LoVo (cell line): ENCODE data around the gene CDK17.
"Not testable (repeated sequence)": the region's sequence is repeated elsewhere in the genome, so short reads cannot be mapped to it uniquely, and the experiment has no call there.

Experiments used
- DNase-seq: peaks from one replicate; pipeline ENCODE4 v3.0.0-alpha.2; 2016; ENCODE audit warnings: low spot score

Gene CDK17

DNA sequence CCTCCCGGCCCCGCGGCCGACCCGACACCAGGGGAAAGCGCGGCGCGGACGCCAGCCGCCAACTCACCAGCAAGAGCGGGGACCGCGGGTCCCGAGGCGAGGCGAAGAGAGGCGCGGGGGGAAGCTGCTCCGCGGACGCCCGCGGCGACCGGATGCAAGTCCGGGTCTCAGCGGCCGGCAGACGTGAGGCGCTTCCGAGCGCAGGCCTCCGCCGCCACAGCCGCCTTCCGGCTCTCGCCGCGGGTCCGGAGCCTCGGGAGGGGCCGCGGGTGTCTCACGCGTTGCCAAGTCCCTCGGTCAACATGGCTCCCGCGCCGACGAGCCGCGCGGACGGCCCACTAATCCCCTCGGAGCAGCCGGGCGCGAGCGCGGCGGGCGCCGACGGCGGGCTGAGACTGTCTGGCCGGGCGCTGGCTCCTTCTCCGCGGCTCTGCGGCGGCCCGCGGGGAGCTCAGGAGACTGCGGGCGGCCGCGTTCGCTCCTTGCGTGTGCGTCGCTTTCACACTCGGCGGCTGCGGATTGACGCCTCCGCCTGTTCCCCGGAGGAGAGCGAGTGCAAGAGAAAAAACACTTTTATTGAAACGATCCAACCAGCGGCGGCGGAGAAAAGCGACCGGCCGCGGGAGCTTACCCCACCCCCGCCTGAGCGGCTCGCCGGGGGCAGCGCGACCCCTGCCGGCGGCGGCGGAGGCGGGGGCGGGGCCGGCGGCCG lies at the start of gene CDK17:
CDK17 (minus strand) TSS at position 521 of the 712 bp plus-strand sequence. CDS start 65,603 bp downstream, outside the sequence.
- peak; percentile 89 for DNase-seq

DNA sequence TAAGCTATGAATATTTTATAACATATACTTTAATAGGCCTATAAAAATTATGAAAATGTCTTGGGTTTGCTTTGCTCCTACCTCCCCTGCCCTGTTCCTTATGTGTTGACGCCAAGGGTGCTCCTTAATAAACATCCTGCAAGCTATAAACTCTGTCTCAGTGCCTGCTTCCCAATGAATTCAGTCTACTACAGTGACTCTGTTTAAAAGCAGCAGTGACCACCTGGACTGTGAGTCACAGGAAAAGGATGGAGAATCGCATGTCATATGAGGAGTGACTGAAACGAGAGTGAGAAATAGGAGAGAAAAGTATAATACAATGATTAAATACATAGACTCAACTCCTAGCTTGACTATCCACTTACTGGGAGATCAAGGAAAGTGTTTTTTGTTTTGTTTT lies 48.1 kb upstream of the CDK17 start:
- peak; percentile 12 for DNase-seq

DNA sequence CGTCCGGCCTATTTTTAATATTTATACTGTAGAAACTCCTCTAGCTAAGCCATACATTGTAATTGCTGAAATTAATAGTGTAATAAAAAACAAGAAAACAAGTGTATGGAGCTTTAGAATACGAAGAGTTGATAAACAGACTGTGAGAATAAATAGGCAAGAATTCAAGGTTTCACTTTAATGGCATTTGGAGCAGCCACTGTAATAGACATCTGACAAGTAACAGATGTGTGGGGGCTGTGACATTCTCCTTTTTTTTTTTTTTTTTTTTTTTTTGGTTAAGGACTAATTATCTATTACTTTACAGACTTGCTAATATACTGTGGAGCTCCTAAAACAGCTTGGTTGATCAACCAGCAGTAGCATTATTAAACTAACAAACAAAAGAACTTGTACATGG lies 47.0 kb upstream of the CDK17 start:
- DNase-seq = no peak

DNA sequence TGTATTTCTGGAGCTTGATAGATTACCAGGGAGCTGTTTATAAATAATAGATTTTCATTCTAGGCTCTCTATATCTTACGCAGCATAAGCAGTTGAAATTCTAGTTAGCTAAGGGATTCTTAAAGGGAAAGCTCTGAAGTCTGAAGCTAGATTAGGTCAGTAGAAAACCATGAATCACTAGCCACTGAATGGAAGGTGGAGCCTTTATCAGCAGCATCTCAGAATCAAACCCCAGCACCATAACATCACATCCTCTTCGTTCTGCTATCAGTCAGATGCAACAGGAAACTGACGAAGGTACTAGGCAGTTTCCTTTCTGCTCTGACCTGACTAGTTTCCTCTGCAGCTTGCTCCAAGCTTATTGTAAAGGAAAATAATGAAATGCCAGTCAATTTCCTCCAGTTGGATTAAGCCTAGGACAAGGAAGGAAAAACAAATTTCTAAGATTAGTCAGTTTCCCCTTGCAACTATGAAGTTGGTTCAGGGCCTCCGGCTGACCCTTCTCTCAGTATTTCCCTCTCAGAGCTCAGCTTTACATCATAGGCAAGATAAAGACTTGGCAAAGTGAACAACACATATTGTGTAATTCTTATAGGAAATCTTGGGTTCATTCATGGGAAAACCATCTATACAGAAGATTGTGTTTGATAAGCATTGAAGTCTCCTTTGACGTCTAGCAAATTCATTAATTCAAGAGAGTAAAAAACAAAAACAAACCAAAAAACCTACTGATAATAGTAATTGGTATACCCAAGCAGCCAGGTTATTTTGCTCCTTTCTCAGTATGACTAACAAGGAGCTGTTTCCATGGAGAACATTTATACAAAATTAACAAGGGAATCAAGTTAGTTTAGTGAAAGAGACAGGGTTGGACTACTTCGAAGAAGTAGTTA lies 45.7 kb upstream of the CDK17 start:
- no peak for DNase-seq

DNA sequence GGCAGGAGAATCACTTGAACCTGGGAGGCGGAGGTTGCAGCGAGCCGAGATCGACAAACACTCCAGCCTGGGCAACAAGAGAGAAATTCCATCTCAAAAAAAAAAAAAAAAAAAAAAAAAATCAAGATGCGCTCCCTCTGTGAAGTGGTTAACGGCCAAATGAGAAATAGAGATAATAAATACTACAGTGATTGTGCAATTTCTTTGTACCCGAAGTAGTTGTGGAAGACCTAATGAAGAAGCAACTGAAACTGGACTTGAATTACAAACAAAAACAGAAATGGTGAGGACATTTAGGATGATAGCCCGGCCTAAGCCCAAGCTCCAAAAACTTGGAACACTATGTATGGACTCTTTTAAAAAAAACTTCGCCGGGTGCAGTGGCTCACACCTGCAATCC lies 44.2 kb upstream of the CDK17 start:
- DNase-seq = no peak

DNA sequence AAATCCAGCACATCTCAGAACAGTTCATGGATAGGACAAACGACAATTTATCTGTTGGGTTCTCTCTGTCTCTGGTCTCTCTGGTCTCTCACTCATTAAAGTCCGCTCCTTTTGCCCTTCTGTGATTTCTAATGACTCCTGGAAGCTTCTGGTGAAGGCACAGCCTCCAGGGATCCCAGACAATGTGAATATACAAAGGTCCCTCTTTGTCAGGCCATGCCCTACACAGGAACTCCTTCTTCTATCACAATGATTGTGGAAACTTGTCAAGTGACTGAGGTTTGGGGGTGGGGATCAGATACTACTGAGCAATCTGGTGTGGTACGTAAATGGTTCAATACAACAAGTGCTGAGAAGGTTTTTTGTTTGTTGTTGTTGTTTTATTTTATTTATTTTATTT lies 42.7 kb upstream of the CDK17 start:
- DNase-seq = no peak

DNA sequence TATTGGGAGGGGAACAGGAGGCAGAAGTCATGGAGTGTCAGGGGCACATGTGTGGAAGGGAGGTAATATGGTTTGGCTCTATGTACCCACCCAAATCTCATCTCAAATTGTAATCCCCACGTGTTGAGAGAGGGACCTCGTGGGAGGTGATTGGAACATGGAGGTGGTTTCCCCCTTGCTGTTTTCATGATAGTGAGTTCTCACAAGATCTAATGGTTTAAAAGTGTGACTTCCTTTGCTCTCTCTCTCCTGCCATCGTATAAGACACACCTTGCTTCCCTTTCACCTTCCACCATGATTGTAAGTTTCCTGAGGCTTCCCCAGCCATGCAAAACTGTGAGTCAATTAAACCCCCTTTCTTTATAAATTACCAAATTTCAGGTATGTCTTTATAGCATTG lies 41.6 kb upstream of the CDK17 start:
- DNase-seq = no peak

DNA sequence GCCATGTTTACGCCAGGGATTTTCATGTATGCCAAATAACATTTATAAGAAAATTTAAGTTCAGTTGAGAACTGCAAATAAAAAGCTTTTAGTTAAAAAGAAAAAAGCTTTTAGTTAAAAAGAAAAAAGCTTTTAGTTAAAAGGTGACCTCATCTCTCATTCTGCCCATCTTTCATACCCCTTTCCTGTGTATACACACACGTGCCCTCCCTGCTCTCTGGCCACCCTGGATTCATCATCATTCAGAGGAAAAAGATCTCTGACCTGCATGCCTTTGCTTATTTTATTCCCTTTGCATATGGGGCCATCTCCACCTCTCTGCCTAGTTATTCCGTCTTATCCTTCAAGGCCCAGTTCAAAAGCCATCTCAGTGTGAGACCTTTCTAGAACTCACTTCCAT lies 38.1 kb upstream of the CDK17 start:
- no peak for DNase-seq

DNA sequence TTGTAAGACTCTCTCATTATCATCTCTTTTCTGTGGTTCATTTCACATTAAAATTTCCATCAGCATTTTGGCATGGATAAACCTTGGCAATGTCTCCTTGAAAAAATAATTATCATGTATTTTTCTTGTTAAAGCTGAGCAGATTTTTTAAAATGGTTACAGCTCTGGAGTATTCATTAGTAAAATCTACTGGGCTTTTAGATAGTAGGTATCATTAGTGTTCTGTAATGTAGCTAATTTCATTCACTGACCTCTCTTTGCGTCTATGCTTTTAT lies 36.9 kb upstream of the CDK17 start:
- DNase-seq = no peak

DNA sequence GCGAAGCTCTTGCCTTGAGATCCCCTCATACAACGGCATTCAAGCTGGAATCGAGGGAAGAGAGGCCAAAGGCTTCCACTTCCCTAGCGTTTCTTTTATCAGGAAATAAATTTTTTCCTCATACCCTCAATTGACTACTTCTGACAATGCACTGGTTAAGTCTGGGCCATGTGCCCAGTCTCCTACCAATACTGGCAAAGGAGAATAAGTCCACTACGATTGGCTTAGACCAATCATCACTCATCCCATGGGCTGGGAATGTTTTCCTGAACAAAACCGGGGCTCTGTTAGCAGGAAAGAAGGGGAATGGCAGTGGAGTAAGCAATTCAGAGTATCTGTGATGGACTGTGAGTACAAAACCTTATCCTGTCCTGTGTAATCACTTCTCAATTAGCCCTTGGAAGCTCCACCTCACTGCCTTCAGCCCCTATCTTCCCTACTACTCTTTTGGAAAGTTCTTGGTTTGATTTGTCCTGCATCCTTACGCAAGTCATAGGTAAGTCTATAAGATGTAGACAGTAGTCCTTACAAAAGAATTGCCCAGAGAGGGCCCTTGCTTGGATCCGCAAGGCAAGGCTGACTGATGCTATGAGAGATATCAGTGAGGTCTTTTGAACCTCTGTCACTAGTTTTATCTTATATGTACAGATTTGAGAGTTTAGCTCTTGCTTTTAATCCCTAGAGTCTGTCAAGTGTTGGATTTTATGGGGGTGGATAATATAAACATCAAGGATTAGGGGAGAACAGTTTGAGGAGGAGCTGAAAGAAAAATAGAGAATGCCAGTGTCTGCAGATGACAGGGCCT lies 36.3 kb upstream of the CDK17 start:
- DNase-seq = no peak

DNA sequence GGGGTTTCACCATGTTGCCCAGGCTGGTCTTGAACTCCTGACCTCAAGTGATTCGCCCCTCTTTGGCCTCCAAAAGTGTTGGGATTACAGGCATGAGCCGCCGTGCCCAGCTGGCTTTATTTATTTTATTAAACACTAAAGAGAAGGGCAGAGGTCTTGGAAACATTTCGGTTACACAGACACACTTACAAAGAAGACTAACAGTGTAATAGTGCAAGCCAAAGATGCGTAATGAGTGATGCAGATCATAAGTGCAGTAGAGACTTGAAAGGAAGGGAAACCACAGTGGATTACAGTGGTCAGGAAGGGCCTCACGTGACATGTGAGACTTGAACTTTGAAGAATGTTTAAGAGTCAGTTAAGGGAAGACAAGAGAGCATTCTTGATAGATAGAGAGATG lies 33.9 kb upstream of the CDK17 start:
- DNase-seq = peak; percentile 23

DNA sequence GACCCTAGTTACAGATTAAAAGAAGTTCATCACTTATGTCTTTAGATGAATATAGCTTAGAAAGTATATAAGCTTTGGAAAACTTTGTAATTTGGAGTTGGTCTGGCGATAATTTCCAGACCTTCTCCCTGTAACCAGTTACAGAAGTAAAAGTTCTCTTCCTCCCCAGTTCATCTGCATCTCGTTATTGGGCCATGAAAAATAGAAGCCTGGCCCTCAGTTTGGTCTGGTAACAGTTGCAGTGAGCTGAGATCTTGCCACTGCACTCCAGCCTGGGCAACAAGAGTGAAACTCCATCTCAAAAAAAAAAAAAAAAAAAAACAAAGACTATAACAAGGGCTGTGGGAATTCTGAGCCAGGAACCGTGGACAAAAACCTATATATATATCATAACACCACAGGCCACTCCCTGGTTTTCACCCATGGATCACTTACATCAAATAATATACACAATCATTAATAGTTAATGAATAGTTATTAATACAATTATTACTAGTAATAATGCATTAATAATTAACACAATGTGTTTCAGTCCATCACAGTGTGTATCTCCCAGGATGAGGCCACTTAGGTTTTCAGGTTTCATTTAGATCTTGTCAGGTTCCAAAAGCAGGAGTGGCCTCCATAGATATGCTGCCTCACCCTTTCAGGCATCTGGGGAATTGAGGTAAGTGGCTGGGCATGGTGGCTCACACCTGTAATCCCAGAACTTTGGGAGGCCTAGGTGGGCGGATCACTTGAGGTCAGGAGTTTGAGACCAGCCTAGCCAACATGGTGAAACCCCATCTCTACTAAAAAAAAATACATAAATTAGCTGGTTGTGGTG lies 32.5 kb upstream of the CDK17 start:
- DNase-seq = not testable (repeated sequence)

DNA sequence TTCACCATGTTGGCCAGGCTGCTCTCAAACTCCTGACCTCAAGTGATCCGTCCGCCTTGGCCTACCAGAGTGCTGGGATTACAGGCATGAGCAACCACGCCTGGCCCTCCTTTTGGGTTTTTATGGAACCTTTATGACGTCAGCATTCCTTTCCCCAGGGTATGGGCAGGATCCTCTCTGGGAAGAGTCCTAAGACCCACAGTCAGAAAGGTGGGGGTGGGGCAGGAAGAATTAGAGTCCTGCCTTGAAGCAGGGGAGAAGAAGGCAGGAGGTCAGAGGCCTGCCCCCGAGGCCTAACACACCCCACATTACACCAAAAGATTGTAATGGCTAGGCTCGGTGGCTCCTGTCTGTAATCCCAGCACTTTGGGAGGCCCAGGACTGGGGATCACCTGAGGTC lies 30.8 kb upstream of the CDK17 start:
- no peak for DNase-seq

DNA sequence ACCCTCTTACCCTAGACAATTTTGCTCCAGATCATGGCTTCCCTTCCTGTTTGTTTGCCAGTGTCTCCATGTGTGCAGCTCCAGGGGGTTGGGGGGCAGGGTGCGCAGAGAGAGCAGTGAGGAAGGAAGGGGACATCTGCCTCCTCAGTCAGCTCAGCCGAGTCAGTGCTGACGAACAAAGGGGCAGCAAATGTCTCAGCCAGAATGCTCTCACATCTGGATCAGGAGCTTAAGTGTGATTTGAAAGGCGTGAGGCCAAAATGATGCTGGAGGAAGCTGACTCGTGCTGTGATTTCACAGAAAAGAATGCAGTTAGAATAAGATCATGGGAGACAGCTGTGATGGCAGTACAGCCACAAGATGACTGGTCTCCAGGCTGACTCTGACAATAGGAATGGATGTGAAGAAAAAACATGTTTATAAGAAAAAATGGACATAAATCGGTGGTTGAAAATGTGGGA lies 27.1 kb upstream of the CDK17 start:
- DNase-seq = peak; percentile 43

DNA sequence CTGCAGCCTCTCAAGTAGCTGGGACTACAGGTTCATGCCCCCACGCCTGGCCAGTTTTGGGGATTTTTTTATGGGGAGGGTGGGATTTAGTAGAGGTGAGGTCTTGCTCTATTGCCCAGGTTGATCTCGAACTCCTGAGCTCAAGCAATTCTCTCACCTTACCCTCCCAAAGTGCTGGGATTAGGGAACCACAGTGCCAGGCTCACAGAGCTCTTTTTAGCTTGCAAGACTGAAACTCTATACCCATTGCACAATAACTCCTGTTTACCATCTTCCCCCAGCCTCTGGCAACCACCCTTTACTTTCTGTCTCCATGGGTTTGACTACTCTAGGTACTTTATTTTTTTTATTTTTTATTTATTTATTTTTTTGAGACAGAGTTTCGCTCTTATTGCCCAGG lies 25.7 kb upstream of the CDK17 start:
- no peak for DNase-seq

DNA sequence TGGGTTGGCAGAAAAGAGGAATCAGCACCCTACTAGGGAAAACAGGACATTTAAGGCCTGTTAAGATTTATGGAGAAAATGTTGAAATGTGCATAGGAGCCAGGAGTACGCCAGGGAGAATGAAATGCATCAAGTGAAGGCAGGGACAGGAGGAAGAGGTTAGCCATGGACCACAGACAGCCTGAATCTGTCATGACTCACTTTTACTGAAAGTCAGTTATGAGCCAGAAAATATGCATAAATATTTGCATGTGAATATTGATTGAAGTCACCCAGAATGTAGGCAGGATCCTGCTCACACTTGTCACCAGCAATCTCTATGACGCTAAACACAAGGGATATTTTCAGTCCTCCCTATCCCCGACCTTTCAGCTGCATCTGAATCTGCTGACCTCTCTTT lies 25.1 kb upstream of the CDK17 start:
- DNase-seq = no peak

DNA sequence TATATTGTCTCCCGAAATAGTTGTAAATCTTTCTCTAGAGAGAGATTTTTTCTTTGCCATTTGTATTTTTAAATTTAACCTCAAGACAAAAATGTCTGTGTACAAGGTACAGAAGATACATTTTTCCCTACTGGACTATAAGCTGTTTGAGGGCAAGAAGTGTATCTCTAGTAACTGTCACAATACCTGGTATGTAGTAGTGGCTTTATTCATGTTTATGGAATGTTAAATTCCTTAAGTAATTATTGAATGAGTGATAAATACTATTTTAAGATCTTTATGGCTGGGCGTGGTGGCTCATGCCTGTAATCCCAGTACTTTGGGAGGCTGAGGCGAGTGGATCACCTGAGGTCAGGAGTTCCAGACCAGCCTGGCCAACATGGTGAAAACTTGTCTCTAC lies 24.4 kb upstream of the CDK17 start:
- DNase-seq = no peak

DNA sequence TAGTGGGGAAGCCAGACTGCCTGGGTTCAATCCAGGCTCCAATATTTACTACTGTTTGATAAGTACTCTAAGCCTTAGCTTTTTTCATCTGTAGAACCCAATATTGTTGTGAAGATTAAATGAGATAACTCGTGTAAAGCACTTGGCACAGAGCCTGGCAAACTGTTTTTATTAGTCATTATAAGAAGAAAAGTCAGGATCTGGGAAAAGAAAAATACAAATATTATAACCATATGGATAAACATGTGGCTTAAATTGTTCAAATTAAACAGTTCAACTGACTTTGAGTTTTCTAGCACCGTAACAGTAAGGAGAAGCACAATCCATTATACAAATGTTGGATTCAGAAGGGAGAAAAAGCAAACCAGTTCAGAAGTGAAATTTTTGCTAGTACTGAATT lies 22.0 kb upstream of the CDK17 start:
- DNase-seq = no peak

DNA sequence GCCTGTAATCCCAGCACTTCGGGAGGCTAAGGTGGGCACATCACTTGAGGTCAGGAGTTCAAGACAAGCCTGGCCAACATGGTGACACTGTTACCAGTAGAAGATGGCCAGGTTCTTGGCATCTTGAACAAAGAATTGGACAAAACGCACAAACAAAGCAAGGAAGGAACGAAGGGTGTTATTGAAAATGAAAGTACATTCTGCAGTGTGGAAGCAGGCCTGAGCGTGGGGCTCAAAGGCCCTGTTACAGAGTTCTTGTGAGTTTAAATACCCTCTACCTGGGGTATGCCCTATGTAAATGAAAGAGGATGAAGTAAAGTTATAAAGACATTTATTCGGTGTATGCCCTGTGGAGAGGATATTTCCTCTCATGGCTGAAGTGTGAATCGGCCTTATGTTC lies 20.8 kb upstream of the CDK17 start:
- DNase-seq = no peak

DNA sequence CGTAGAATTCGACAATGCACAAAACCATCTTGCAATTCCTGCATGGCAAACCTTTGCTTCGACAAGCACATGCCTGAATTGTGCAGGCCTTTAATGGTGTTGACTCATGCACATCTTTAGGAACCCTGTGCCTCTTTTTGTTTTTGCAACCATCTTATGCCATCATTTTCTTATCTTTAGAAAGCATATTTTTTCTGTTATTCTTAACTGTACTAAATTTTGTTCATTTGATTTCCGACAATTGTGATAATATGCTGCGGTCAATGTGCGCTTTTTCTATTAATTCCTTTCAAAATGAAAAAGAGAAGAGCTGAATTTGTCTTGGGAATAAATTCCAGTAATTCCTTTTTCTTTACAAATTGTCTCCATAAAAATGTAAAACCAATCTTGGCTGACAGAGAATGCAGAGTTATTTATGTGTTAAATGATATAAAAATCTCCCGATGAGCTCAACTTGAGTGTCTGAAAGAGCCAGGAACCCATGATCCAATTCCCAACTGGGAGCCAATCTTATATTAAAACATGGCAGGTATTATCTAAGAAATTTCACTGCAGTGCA lies 20.1 kb upstream of the CDK17 start:
- no peak for DNase-seq

DNA sequence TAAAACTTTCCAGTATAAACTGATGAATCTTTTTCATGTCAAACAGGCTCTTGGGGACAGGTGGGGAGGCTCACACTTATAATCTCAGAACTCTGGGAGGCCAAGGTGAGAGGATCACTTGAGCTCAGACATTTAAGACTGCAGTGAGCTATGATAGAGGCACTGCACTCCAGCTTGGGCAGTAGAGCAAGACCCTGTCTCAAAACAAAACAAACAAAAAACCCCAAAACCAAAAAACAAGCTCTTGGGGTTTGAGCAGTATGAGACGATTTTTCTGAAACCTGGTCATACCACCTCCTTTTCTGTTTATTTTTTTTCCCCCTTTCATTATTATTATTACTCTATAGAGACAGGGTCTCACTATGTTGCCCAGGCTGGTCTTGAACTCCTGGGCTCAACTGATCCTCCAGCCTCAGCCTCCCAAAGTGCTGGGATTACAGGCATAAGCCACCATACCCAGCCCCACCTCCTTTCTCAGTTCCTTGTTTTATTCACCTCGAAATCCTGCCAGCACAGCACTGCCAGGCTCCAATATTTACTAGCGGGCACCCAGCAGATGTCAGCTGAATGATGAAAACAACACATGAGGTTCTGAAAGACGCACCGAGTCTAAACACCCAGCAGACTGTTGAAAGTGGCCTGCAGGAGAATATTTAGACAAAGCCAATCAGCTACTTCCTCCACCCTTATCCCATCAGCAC lies 19.5 kb upstream of the CDK17 start:
- no peak for DNase-seq
